SW 1271 (cell line): ENCODE measurements around the gene SLC35B2.
A peak's percentile ranks its signal among the peaks of the same experiment; 100 is the strongest.

ENCODE experiments used
- DNase-seq, 2 experiments: peaks; one replicate each; lab custom pipeline; 2025; lab: John Stamatoyannopoulos, UW

The SLC35B2 gene

GRCh38 chr6:44222486-44223318 is 34.6 kb downstream of the SLC35B2 start:
- peak in 1 of 2 experiments; percentile 70 for DNase-seq

- no peak for DNase-seq
These were observed 35.4 kb downstream of the SLC35B2 start for GRCh38 chr6:44221961-44222335.

- DNase-seq: peak; percentile 48 to 84
These were observed 35.9 kb downstream of the SLC35B2 start for GRCh38 chr6:44221291-44221960.

- DNase-seq: no peak
These were observed 36.4 kb downstream of the SLC35B2 start for GRCh38 chr6:44220913-44221290.

- no peak for DNase-seq
These were observed 37.2 kb downstream of the SLC35B2 start for GRCh38 chr6:44219815-44220784.

GRCh38 chr6:44219053-44219814 is 38.1 kb downstream of the SLC35B2 start:
- peak; percentile 26 to 70 for DNase-seq

GRCh38 chr6:44217332-44218143 is 39.8 kb downstream of the SLC35B2 start:
- DNase-seq: no peak

GRCh38 chr6:44216677-44217331 is 40.5 kb downstream of the SLC35B2 start, which contains the start of gene MYMX:
TSS of gene MYMX (plus strand) at chr6:44216926. CDS start at chr6:44217472, 546 bp downstream.
- DNase-seq: no peak

- DNase-seq: no peak
These were observed 43.0 kb downstream of the SLC35B2 start for GRCh38 chr6:44214307-44214706.

- DNase-seq: no peak
These were observed 46.0 kb downstream of the SLC35B2 start for GRCh38 chr6:44211284-44211683.

- no peak for DNase-seq
These were observed 49.4 kb downstream of the SLC35B2 start for GRCh38 chr6:44207966-44208365.
